Cerebellar nuclear complex (tissue), 1 donor: ENCODE data around the gene SEC16B.

ENCODE experiments used
- DNase-seq, 2 experiments: peaks; one replicate each; lab custom pipeline; 2025; lab: John Stamatoyannopoulos, UW

The SEC16B gene

GRCh38 chr1:177976596-177976995 is 6.7 kb upstream of the SEC16B start:
- no peak for DNase-seq

- DNase-seq: no peak
Measured at GRCh38 chr1:177975588-177976495, 6.0 kb upstream of the SEC16B start.

GRCh38 chr1:177973585-177973984 is 3.7 kb upstream of the SEC16B start:
- no peak for DNase-seq

GRCh38 chr1:177969109-177969508 is 749 bp downstream of the SEC16B start:
- no peak for DNase-seq

GRCh38 chr1:177966199-177966598 is 3.7 kb downstream of the SEC16B start:
- DNase-seq: no peak

GRCh38 chr1:177965293-177965692 is 4.6 kb downstream of the SEC16B start:
- no peak for DNase-seq

GRCh38 chr1:177964336-177964735 is 5.5 kb downstream of the SEC16B start:
- DNase-seq: no peak

- DNase-seq: no peak
Measured at GRCh38 chr1:177960939-177961622, 8.8 kb downstream of the SEC16B start.

GRCh38 chr1:177959811-177960515 is 9.9 kb downstream of the SEC16B start:
- no peak for DNase-seq

- DNase-seq: no peak
Measured at GRCh38 chr1:177958092-177958491, 11.8 kb downstream of the SEC16B start.

- DNase-seq: no peak
Measured at GRCh38 chr1:177954076-177954475, 15.8 kb downstream of the SEC16B start.

GRCh38 chr1:177953549-177953948 is 16.3 kb downstream of the SEC16B start:
- DNase-seq: no peak

- no peak for DNase-seq
Measured at GRCh38 chr1:177952691-177953090, 17.2 kb downstream of the SEC16B start.

- DNase-seq: no peak
Measured at GRCh38 chr1:177952249-177952648, 17.6 kb downstream of the SEC16B start.

GRCh38 chr1:177950506-177950905 is 19.4 kb downstream of the SEC16B start:
- no peak for DNase-seq

- DNase-seq: peak in 1 of 2 experiments; percentile 24
Measured at GRCh38 chr1:177948336-177948972, 21.4 kb downstream of the SEC16B start.

- no peak for DNase-seq
Measured at GRCh38 chr1:177947623-177948022, 22.2 kb downstream of the SEC16B start.

- DNase-seq: no peak
Measured at GRCh38 chr1:177945943-177946650, 23.8 kb downstream of the SEC16B start.

- DNase-seq: no peak
Measured at GRCh38 chr1:177944016-177944949, 25.6 kb downstream of the SEC16B start.

- DNase-seq: no peak
Measured at GRCh38 chr1:177941976-177942375, 27.9 kb downstream of the SEC16B start.
